Measurements from ENCODE around the gene ITGAX.
A peak's percentile ranks its signal among the peaks of the same experiment; 100 is the strongest.

The ITGAX gene

GRCh38 chr16:31376705-31377104, 21.7 kb downstream of the ITGAX start:
- no peak for DNase-seq

GRCh38 chr16:31377210-31377903, 22.4 kb downstream of the ITGAX start:
- DNase-seq: no peak

DNA sequence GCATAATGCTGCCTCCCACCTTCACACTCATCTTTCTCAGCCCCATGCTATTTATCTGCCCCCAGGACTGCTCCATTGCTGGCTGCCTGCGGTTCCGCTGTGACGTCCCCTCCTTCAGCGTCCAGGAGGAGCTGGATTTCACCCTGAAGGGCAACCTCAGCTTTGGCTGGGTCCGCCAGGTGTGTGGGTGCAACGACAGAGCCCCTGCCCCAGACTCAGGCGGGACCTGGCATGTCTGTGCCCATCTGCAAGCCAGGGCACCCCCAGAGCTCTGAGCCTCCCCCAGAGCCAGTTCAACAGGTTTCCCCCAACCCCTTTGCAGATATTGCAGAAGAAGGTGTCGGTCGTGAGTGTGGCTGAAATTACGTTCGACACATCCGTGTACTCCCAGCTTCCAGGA, 25.2 kb downstream of the ITGAX start:
- DNase-seq: no peak

DNA sequence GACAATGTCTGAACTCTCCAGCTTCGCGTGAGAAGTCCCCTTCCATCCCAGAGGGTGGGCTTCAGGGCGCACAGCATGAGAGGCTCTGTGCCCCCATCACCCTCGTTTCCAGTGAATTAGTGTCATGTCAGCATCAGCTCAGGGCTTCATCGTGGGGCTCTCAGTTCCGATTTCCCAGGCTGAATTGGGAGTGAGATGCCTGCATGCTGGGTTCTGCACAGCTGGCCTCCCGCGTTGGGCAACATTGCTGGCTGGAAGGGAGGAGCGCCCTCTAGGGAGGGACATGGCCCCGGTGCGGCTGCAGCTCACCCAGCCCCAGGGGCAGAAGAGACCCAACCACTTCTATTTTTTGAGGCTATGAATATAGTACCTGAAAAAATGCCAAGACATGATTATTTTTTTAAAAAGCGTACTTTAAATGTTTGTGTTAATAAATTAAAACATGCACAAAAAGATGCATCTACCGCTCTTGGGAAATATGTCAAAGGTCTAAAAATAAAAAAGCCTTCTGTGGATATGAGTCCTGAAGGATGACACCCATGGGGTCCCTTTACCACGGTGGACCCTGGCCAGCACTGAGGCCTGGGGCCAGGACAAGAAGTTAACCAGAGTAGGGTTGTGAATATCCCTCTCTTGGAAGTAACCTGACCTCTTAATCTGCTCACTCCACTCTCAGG, 27.6 kb downstream of the ITGAX start:
- DNase-seq: peak; percentile 43

- no peak for DNase-seq
Measured at GRCh38 chr16:31385680-31386079, 30.7 kb downstream of the ITGAX start.

GRCh38 chr16:31386157-31386984, 31.4 kb downstream of the ITGAX start:
- DNase-seq: no peak

- no peak for DNase-seq
Measured at GRCh38 chr16:31388535-31388934, 33.6 kb downstream of the ITGAX start.

GRCh38 chr16:31390504-31391041, 35.6 kb downstream of the ITGAX start:
- DNase-seq: no peak

GRCh38 chr16:31393056-31393455, 38.1 kb downstream of the ITGAX start, which contains the start of gene ITGAD:
Gene ITGAD, plus strand, starts transcription at chr16:31393335. Its CDS starts 26 bp downstream, at chr16:31393361.
- DNase-seq: no peak

GRCh38 chr16:31395647-31396046, 40.7 kb downstream of the ITGAX start:
- no peak for DNase-seq

DNA sequence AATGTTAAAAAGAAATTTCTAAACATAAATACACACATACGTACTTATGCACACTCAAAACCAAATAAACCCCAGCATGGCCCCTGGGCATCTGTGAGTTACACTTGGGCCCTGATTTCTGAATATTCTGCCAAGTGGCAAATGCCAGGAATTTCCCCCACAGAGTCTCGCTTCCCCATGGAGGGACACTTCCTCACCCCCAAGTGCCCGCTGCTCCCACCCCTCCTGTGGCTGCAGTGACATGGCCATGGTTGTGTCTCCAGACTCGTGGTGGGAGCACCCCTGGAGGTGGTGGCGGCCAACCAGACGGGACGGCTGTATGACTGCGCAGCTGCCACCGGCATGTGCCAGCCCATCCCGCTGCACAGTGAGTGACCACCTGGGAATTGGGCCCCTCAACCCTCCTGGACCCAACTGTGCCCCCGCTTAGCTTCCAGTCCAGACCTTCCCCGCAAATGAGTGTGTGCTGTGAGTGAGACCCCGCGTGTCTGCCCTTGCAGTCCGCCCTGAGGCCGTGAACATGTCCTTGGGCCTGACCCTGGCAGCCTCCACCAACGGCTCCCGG, 42.2 kb downstream of the ITGAX start:
- no peak for DNase-seq

DNA sequence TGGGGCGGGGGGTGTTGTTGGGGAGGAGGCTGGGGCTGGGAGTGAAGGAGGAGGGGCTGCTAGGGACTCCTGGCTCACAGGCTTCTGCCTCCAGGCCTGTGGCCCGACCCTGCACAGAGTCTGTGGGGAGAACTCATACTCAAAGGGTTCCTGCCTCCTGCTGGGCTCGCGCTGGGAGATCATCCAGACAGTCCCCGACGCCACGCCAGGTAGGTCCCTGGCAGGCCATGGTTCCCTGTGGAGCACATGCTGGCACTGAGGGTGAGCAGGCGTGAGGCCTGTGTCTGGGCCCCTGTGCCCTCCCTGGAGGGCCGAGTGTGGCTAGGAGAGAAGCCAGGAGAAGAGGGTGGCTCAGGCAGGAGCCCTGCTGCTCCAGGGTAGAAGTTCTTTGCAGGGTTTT, 42.7 kb downstream of the ITGAX start:
- no peak for DNase-seq

DNA sequence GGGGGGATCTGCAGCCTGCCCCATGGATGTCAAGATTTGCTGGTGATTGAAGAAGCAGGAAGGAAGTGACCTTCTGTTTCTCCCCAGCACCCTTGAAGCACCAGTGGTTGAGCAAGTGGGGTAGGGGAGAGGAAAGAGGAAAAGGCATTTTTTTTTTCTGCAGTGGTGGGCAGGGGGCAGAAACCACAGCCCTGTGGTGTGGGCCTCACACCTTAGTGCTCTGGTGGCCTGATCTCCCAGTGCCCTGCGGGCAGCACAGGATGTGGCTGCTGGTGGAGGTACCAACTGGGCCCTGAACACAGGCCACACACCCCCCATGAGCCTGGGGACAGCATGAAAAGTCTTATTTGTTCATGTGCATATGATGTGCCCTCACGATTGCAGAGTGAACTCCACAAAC, 45.2 kb downstream of the ITGAX start:
- DNase-seq: no peak

GRCh38 chr16:31401436-31401835, 46.5 kb downstream of the ITGAX start:
- DNase-seq: no peak

DNA sequence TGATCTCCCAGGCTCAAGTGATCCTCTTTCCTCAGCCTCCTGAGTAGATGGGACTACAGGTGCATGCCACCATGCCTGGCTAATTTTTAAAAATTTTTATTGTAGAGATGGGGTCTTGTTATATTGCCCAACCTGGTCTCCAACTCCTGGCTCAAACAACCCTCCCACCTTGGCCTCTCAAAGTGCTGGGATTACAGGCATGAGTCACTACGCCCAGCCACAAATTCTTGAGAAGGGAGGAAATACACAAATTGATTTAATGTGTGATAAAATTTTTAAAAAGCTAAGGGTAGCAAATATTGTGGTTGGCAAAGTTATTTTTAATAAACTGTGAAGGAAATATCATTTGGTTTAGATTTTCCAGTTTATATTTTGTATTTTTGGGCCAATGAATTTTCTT, 47.7 kb downstream of the ITGAX start:
- no peak for DNase-seq

- DNase-seq: no peak
Measured at GRCh38 chr16:31403590-31404352, 48.8 kb downstream of the ITGAX start.

DNA sequence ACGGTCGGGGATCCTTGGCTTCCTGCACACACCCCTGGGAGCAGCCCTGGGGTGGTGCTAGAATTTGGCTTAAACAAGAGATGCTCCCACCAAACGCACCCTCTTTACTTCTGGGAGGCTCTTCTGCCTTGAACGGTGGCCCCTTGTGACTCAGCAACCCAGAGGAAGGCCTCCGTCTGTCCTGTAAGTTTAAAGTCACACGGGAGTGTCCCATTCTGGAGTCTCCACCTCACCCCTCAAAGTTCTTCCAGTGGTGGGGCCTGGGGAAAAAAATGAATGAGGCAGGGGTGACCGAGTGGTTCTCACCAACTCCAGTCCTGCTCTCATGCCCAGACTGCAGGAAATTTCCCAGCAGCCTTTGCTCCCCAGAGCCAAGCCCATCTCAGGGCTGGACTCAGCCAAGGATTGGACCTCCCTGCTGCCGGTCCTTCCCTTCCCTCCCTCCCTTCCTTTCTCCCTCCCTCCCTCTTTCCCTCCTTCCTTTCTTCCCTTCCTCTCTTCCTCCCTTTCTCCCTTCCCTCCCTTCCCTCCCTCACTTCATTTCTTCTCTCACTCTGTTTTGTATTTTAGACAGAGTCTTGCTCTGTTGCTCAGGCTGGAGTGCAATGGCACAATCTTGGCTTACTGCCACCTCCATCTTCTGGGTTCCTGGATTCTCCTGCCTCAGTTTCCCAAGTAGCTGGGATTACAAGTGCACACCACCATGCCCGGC, 49.5 kb downstream of the ITGAX start:
- no peak for DNase-seq

GRCh38 chr16:31407406-31407805, 52.4 kb downstream of the ITGAX start:
- DNase-seq: no peak

DNA sequence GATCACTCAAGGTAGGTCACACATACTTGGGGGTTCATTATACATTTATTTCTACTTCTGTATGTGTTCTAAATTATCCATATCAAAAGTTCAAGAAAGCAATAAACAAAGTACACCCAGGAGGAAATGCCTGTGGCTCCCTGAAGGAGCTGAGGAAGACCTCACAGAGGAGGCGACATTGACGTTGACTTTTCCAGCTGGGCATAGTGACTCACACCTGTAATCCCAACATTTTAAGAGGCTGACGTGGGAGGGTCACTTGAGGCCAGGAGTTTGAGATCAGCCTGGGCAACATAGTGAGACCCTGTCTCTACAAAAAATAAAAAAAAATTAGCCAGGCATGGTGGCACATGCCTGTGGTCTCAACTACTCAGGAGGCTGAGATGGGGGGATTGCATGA, 54.5 kb downstream of the ITGAX start:
- DNase-seq: no peak

DNA sequence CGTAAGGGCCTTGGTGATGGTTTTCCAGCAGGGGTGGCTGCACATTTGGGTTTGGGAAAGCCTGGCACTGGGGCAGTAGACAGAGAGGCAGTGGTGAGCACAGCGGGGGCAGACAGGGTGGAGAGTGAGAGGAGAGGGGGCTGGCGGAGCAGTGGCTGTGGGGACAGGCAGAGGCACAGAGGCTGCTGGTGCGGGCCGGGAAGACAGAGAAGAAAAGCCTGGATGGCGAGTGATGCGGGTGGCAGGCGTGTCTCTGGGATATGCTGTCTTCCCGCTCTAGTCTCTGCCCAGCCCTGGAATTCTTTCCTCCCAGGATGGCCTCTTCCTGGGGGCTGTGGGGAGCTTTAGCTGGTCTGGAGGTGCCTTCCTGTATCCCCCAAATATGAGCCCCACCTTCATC, 55.1 kb downstream of the ITGAX start:
- no peak for DNase-seq

- DNase-seq: no peak
Measured at GRCh38 chr16:31411024-31411844, 56.3 kb downstream of the ITGAX start.
